Mesenchymal stem cell (in vitro differentiated cells and primary cell): ENCODE measurements around the gene GALNT10.

Experiments
- DNase-seq: peaks from one replicate; pipeline ENCODE4 v3.0.0-alpha.2; 2013
- H2AFZ ChIP-seq: one replicate; pipeline ENCODE4 v1.6.1; 2013; ENCODE audit warnings: low read depth, mild to moderate bottlenecking, control low read depth, inconsistent platforms, low read length, moderate library complexity
- H2AK5ac ChIP-seq: 2 replicates; pipeline ENCODE4 v1.6.1; 2013; ENCODE audit warnings: low read length, moderate library complexity, mild to moderate bottlenecking, inconsistent platforms; ENCODE audit not compliant: severe bottlenecking
- H2BK120ac ChIP-seq: one replicate; pipeline ENCODE4 v1.6.1; 2013; ENCODE audit warnings: low read depth, mild to moderate bottlenecking, inconsistent platforms, low read length, moderate library complexity
- H2BK12ac ChIP-seq, 2 experiments: one replicate each; pipeline ENCODE4 v1.6.1; 2013; ENCODE audit warnings: inconsistent platforms in 2 of 2, low read length in 2 of 2, mild to moderate bottlenecking in 2 of 2, moderate library complexity in 2 of 2, control low read depth in 1 of 2
- H2BK15ac ChIP-seq: one replicate; pipeline ENCODE4 v1.6.1; 2013; ENCODE audit warnings: mild to moderate bottlenecking, low read depth, inconsistent platforms; ENCODE audit not compliant: poor library complexity, severe bottlenecking
- H2BK5ac ChIP-seq: 2 replicates; pipeline ENCODE4 v1.6.1; 2013; ENCODE audit warnings: low read depth, mild to moderate bottlenecking, low read length, control low read depth, inconsistent platforms; ENCODE audit not compliant: poor library complexity, severe bottlenecking
- H3K14ac ChIP-seq, 2 experiments: one replicate each; pipeline ENCODE4 v1.6.1; 2013; ENCODE audit warnings: inconsistent platforms in 2 of 2, low read length in 2 of 2, control low read depth in 1 of 2, mild to moderate bottlenecking in 1 of 2, moderate library complexity in 1 of 2
- H3K18ac ChIP-seq, 2 experiments: one replicate each; pipeline ENCODE4 v1.6.1; 2013; ENCODE audit warnings: inconsistent platforms in 2 of 2, low read length in 2 of 2, control low read depth in 1 of 2, low read depth in 1 of 2, mild to moderate bottlenecking in 1 of 2
- H3K23ac ChIP-seq, 2 experiments: one replicate each; pipeline ENCODE4 v1.6.1; 2013; ENCODE audit warnings: inconsistent platforms in 2 of 2, low read length in 2 of 2, mild to moderate bottlenecking in 2 of 2, moderate library complexity in 2 of 2, control low read depth in 1 of 2
- H3K27ac ChIP-seq: 2 replicates; pipeline ENCODE4 v1.5.1; 2013; ENCODE audit warnings: mild to moderate bottlenecking, moderate library complexity, low read length, control low read depth, inconsistent platforms; ENCODE audit not compliant: poor library complexity, severe bottlenecking
- H3K27me3 ChIP-seq, 2 experiments: 2 replicates each; pipeline versions ENCODE4 v1.6.1 to v1.7.0; 2013; ENCODE audit warnings: low read length in 2 of 2, mild to moderate bottlenecking in 2 of 2, moderate library complexity in 2 of 2, control low read depth in 1 of 2, inconsistent platforms in 1 of 2; ENCODE audit not compliant: control insufficient read depth in 1 of 2, insufficient read depth in 1 of 2
- H3K36me3 ChIP-seq, 2 experiments: 2 replicates each; pipeline versions ENCODE4 v1.6.1 to v1.7.0; 2013; ENCODE audit warnings: low read length in 2 of 2, control low read depth in 1 of 2, inconsistent platforms in 1 of 2, low read depth in 1 of 2, mild to moderate bottlenecking in 1 of 2; ENCODE audit not compliant: insufficient read depth in 2 of 2, control insufficient read depth in 1 of 2
- H3K4ac ChIP-seq, 2 experiments: one replicate each; pipeline ENCODE4 v1.6.1; 2013; ENCODE audit warnings: inconsistent platforms in 2 of 2, low read length in 2 of 2, mild to moderate bottlenecking in 2 of 2, moderate library complexity in 2 of 2, control low read depth in 1 of 2, low read depth in 1 of 2
- H3K4me1 ChIP-seq: 2 replicates; pipeline ENCODE4 v1.6.1; 2013; ENCODE audit warnings: low read depth, low read length, control low read depth; ENCODE audit not compliant: control insufficient read depth, insufficient read depth
- H3K4me2 ChIP-seq: 2 replicates; pipeline ENCODE4 v1.6.1; 2013; ENCODE audit warnings: low read length, mild to moderate bottlenecking, inconsistent platforms; ENCODE audit not compliant: poor library complexity, severe bottlenecking
- H3K4me3 ChIP-seq, 2 experiments: 2 replicates each; pipeline versions ENCODE4 v1.5.1 to v1.7.0; 2013; ENCODE audit warnings: low read length in 2 of 2, mild to moderate bottlenecking in 2 of 2, control low read depth in 1 of 2, low read depth in 1 of 2; ENCODE audit not compliant: insufficient read depth in 1 of 2
- H3K79me1 ChIP-seq: replicated peaks from 2 replicates; pipeline ENCODE4 v1.6.1; 2013; ENCODE audit warnings: mild to moderate bottlenecking, control low read depth, low read length, inconsistent platforms; ENCODE audit not compliant: poor library complexity, severe bottlenecking
- H3K9ac ChIP-seq: 2 replicates; pipeline ENCODE4 v1.7.0; 2013; ENCODE audit warnings: mild to moderate bottlenecking, low read length, moderate library complexity
- H3K9me3 ChIP-seq: 2 replicates; pipeline ENCODE4 v1.7.0; 2013; ENCODE audit warnings: mild to moderate bottlenecking, low read length; ENCODE audit not compliant: control insufficient read depth
- H4K8ac ChIP-seq: one replicate; pipeline ENCODE4 v1.6.1; 2013; ENCODE audit warnings: inconsistent platforms, mild to moderate bottlenecking, low read length, moderate library complexity
- H4K91ac ChIP-seq: one replicate; pipeline ENCODE4 v1.6.1; 2013; ENCODE audit warnings: mild to moderate bottlenecking, low read length, inconsistent platforms
- WGBS: methylation state at CpG from one replicate; pipeline ENCODE4 v1.1.7; 2013; ENCODE audit warnings: mixed read lengths; 5-methylcytosine and 5-hydroxymethylcytosine counted together

Gene GALNT10

GRCh38 chr5:154276973-154277331 is 86.4 kb downstream of the GALNT10 start:
- H3K23ac ChIP-seq: no peak overlapping the region
- H2BK15ac ChIP-seq: no peak overlapping the region
- H4K8ac ChIP-seq: no peak overlapping the region
- peak overlapping the region in 1 of 2 experiments; percentile 90 for H2BK12ac ChIP-seq
- peak; percentile 90 for DNase-seq
- WGBS: 0% methylated on average over 1 of the region's 1 CpG
- H2BK120ac ChIP-seq: no peak overlapping the region
- H3K18ac ChIP-seq: peak overlapping the region; percentile 29 to 47
- no peaks in the 10 kb centered on the region for H3K27me3 ChIP-seq
- no peak overlapping the region for H3K27ac ChIP-seq
- peak overlapping the region; percentile 45 for H3K9ac ChIP-seq
- peak overlapping the region in 1 of 2 experiments; percentile 41 for H3K4me3 ChIP-seq
- H3K4me2 ChIP-seq: no peak overlapping the region
- H3K9me3 ChIP-seq: no peaks in the 10 kb centered on the region
- peaks cover 7% of the 10 kb centered on the region for H3K4me1 ChIP-seq
- H2BK5ac ChIP-seq: no peak overlapping the region
- H3K79me1 ChIP-seq: peaks cover 18% of the 10 kb centered on the region
- H3K4ac ChIP-seq: no peak overlapping the region
- no peaks in the 10 kb centered on the region for H3K36me3 ChIP-seq
- H2AFZ ChIP-seq: no peak overlapping the region
- H3K14ac ChIP-seq: no peak overlapping the region
- H2AK5ac ChIP-seq: no peak overlapping the region
- H4K91ac ChIP-seq: no peak overlapping the region

GRCh38 chr5:154277499-154277898 is 87.0 kb downstream of the GALNT10 start:
- WGBS: 70% methylated on average over 1 of the region's 1 CpG
- H2BK5ac ChIP-seq: no peak overlapping the region

GRCh38 chr5:154278186-154278585 is 87.7 kb downstream of the GALNT10 start:
- Histone ChIP-seq H3K4ac (no peak overlapping the region), H3K36me3 (no peaks in the 10 kb centered on the region), H2BK5ac (no peak overlapping the region), H2AFZ (no peak overlapping the region), H3K4me1 (peaks cover 3% of the 10 kb centered on the region), H3K9ac (no peak overlapping the region), H2BK120ac (no peak overlapping the region), H3K4me2 (no peak overlapping the region), H2BK15ac (no peak overlapping the region), H4K91ac (no peak overlapping the region), H3K18ac (no peak overlapping the region), H4K8ac (no peak overlapping the region), H3K23ac (no peak overlapping the region), H3K27ac (no peak overlapping the region), H2BK12ac (no peak overlapping the region), H3K14ac (no peak overlapping the region), H3K9me3 (no peaks in the 10 kb centered on the region), H3K27me3 (no peaks in the 10 kb centered on the region), H3K4me3 (no peak overlapping the region), H3K79me1 (peaks cover 14% of the 10 kb centered on the region), H2AK5ac (no peak overlapping the region)
- DNase-seq: no peak

More at GRCh38 chr5:154277499-154277898, 87.0 kb downstream of the GALNT10 start:
- H3K14ac ChIP-seq: no peak overlapping the region
- H3K18ac ChIP-seq: peak overlapping the region; percentile 29 to 47
- H3K27ac ChIP-seq: no peak overlapping the region
- H3K9me3 ChIP-seq: no peaks in the 10 kb centered on the region
- H3K79me1 ChIP-seq: peaks cover 13% of the 10 kb centered on the region
- H3K23ac ChIP-seq: no peak overlapping the region
- H2BK15ac ChIP-seq: no peak overlapping the region
- H4K91ac ChIP-seq: no peak overlapping the region
- H3K4me3 ChIP-seq: peak overlapping the region in 1 of 2 experiments; percentile 41
- H2AFZ ChIP-seq: no peak overlapping the region
- no peak overlapping the region for H3K4ac ChIP-seq
- H3K9ac ChIP-seq: peak overlapping the region; percentile 45
- H4K8ac ChIP-seq: no peak overlapping the region
- H2BK120ac ChIP-seq: peak overlapping the region; percentile 30
- DNase-seq: no peak
- H3K36me3 ChIP-seq: no peaks in the 10 kb centered on the region
- no peak overlapping the region for H3K4me2 ChIP-seq
- H2AK5ac ChIP-seq: no peak overlapping the region
- no peaks in the 10 kb centered on the region for H3K27me3 ChIP-seq
- H3K4me1 ChIP-seq: peaks cover 7% of the 10 kb centered on the region
- H2BK12ac ChIP-seq: no peak overlapping the region

GRCh38 chr5:154278908-154279307 is 88.4 kb downstream of the GALNT10 start:
- Histone ChIP-seq H3K4me2 (no peak overlapping the region), H3K79me1 (peaks cover 15% of the 10 kb centered on the region), H3K9ac (no peak overlapping the region), H3K4me1 (peaks cover 2% of the 10 kb centered on the region), H3K9me3 (no peaks in the 10 kb centered on the region), H3K14ac (no peak overlapping the region), H3K4ac (no peak overlapping the region), H2BK5ac (no peak overlapping the region), H2BK120ac (no peak overlapping the region), H3K27me3 (no peaks in the 10 kb centered on the region), H3K36me3 (no peaks in the 10 kb centered on the region), H2AFZ (no peak overlapping the region), H2BK15ac (no peak overlapping the region), H3K27ac (no peak overlapping the region), H3K18ac (no peak overlapping the region), H2BK12ac (no peak overlapping the region), H4K8ac (no peak overlapping the region), H3K23ac (no peak overlapping the region), H4K91ac (no peak overlapping the region), H2AK5ac (no peak overlapping the region), H3K4me3 (no peak overlapping the region)
- DNase-seq: no peak
